HG03108 (cell line): ENCODE data around the gene DUS2.
"Not testable (repeated sequence)": the region's sequence is repeated elsewhere in the genome, so short reads cannot be mapped to it uniquely, and the experiment has no call there.

Experiments
- ATAC-seq: cut with Tn5 transposase; IDR thresholded peaks from one replicate; pipeline ENCODE4 v1.9.1; 2021; ENCODE audit warnings: moderate library complexity; ENCODE audit not compliant: unreplicated experiment

Gene DUS2

GRCh38 chr16:68116256-68116867, 93.3 kb downstream of the DUS2 start:
- no peak for ATAC-seq

GRCh38 chr16:68117884-68118283, 94.8 kb downstream of the DUS2 start:
- no peak for ATAC-seq

GRCh38 chr16:68118954-68119353, 95.9 kb downstream of the DUS2 start:
- peak; percentile 60 for ATAC-seq

GRCh38 chr16:68120496-68120895, 97.4 kb downstream of the DUS2 start:
- ATAC-seq, result not testable (repeated sequence)

- ATAC-seq, result peak; percentile 57
These were observed 103.3 kb downstream of the DUS2 start for GRCh38 chr16:68126395-68126794.

GRCh38 chr16:68128577-68129305, 105.7 kb downstream of the DUS2 start:
- ATAC-seq, result no peak
